ENCODE data around the gene TREH.
"Not testable (repeated sequence)": the region's sequence is repeated elsewhere in the genome, so short reads cannot be mapped to it uniquely, and the experiment has no call there.

The TREH gene

DNA sequence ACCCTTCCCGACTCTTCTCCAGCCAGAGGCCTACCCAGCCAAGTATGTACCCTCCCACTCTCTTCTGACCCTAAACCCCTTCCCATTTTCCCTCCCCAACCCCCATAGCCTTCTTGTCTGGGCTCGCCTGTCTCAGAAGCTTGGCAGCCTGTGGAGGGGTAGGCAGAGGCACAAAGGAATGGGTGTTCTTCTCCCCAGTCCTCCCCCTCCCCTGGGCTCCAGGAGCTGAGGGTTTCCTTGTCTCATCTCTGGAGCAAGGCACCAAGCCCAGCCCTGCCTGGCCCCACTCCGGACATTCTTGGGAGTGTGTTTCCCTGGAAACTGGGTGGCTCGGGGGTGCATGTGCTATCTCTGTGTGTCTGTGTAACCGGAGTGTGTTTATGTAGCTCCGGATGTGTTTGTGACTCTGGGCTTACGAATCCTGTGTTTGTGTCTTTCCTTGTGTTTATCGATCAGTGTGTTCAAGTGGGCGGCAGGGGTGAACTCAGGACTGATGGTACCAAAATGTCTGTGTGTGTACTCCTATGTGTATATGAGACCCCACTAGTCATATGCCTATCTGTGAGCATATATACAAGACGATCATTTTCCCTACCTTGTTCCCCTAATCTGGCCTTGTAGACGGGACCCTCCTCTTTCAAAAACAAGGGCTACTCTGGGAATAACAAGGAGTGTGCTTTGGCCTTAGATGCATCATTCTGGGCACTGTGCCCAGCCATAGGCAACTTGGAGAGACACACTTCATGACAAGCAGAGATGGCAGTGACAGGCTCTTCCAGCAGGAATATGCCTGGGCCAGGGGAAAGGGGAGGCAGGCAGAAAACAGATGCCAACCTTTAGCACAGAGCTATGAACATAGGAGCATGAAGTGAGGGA, 61.1 kb downstream of the TREH start:
- TF ChIP-seq, protein P1, sequence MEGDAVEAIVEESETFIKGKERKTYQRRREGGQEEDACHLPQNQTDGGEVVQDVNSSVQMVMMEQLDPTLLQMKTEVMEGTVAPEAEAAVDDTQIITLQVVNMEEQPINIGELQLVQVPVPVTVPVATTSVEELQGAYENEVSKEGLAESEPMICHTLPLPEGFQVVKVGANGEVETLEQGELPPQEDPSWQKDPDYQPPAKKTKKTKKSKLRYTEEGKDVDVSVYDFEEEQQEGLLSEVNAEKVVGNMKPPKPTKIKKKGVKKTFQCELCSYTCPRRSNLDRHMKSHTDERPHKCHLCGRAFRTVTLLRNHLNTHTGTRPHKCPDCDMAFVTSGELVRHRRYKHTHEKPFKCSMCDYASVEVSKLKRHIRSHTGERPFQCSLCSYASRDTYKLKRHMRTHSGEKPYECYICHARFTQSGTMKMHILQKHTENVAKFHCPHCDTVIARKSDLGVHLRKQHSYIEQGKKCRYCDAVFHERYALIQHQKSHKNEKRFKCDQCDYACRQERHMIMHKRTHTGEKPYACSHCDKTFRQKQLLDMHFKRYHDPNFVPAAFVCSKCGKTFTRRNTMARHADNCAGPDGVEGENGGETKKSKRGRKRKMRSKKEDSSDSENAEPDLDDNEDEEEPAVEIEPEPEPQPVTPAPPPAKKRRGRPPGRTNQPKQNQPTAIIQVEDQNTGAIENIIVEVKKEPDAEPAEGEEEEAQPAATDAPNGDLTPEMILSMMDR (IDR thresholded peaks at IDR 0.05; ENCODE audit: low read depth, low read length): no peak
- DNase-seq (ENCODE audit: extremely low read depth, low read depth): no peak

DNA sequence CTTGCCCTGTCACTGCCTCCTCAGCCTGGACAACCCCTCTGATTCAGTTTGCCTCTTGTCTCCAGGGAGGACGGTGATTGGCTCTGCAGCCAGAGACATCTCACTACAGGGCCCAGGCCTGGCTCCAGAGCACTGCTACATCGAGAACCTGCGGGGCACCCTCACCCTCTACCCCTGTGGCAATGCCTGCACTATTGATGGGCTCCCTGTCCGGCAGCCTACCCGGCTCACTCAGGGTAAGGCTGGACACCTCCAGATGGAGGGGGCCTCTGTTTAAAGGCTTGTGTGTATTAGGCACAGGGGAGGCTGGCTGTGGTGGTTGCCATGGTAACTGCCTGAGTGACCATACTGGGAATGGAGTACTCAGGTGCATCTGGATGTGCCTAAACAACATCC, 63.5 kb downstream of the TREH start:
- TF ChIP-seq, protein P1 (IDR thresholded peaks at IDR 0.05; ENCODE audit: low read depth, low read length): no peak
- no peak for DNase-seq (ENCODE audit: extremely low read depth, low read depth)

DNA sequence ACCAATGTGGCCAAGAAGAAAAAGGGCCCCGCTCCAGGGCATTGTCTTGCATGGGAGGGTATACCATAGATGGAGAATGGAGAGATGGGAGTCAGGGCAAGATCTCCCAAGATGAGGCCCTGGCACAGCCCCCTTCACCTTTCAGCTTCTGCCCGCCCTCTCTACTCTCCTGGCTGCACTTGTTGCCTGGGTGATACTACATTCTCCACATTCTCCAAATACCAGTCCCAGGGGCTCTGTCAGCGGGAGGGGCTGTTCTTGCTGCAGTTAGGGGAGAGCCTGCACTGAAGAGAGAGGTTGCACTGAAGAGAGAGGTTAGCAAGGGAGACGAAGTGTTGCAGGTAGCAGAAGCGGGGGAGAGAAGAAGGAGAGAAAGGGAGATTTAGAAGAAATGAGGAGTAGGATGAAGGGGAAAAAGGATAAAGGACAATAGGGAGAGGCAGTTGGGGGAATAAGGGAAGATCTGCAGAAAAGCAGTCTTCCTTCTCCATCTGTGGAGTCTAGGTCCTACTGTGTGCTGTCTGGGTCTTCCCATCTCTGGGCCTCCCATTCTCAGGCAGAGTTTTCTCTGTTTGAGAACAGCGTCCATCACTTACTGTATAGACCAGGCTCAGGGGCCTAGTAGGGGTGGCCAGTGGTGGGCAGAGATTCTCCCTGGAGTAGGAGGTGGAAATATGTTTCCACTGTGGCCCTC, 64.0 kb downstream of the TREH start:
- TF ChIP-seq, protein P1 (IDR thresholded peaks at IDR 0.05; ENCODE audit: low read depth, low read length): no peak
- DNase-seq (ENCODE audit: extremely low read depth, low read depth): no peak

DNA sequence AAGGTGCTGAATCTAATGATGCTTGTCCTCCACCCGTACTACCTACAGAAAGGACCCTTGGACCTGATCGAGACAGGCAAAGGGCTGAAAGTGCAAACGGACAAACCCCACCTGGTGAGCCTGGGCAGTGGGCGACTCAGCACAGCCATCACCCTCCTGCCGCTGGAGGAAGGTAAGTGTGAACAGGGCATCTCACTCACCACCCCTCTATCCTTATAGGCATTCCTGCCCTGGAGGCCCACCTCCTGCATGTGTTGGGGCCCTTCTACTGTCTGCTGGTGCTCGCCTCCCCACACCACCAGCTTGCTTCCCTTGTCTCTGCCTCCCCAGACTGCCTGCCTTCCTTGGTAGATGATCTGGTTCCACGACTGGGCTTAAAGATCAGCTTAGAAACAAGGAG, 64.9 kb downstream of the TREH start:
- TF ChIP-seq, protein P1 (IDR thresholded peaks at IDR 0.05; ENCODE audit: low read depth, low read length): no peak
- no peak for DNase-seq (ENCODE audit: extremely low read depth, low read depth)

DNA sequence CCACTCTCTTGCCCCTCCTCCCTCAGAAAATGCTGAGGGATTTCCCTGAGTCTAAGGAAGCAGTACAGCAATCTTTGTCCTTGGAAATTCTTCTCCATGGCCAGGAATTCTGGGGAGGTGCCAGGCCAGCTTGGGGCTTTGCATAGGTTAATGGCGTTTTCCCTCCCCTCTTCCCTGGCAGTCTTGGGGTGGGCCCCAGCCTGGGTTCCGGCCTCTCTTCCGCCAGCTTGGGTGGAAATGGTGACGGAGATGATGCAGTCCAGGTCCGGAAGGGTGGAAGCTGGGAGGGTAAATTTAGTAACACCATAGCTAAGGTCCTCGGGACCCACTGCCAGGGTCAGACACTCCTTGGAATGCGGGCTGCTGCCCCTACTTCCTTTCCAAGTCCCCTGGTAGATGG, 67.1 kb downstream of the TREH start:
- DNase-seq (ENCODE audit: extremely low read depth, low read depth): no peak
- TF ChIP-seq, protein P1 (IDR thresholded peaks at IDR 0.05; ENCODE audit: low read depth, low read length): no peak

DNA sequence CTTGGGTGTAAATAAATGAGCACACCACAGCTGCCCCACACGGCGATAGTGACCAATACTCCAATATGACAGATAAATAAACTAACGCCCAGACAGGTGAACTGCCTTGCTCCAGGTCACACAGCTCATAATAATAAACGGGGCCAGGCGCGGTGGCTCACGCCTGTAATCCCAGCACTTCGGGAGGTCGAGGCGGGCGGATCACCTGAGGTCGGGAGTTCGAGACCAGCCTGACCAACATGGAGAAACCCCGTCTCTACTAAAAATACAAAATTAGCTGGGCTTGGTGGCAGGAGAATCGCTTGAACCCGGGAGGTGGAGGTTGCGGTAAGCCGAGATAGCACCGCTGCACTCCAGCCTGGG, 68.0 kb downstream of the TREH start:
- not testable (repeated sequence) for DNase-seq (ENCODE audit: extremely low read depth, low read depth)

DNA sequence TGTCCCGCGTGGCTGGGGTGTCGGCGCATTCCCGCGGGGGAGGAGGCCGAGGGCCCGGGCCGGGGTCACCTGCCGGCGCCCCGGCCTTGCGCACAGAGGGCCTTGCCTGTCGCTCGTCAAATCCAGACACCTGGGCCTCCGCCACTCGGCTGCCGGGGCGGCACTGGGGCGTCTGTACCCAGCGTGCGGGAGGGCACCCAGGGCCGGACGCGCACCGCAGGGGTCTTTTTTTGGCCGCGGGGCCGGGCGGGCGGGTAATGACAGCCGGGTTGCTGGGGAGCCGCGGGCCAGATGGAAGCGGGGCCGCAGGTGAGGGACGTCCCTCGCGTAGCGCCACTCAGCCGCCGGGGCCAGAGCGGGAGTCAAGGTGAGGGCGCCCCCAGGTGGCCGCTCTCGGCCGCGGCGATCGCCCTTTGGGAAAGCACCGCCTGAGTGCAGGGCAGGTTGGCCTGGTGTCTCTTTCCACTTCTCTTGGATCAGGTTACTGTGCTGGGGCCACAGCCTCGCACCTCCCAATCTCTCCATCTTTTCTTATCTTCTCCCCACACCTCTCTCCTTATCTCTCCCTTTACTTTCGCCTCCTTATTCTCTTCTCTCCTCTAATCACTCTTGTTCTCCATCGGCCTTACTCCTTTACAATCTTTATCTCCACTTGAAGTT, 68.5 kb downstream of the TREH start:
- no peak for DNase-seq (ENCODE audit: extremely low read depth, low read depth)
- TF ChIP-seq, protein P1 (IDR thresholded peaks at IDR 0.05; ENCODE audit: low read depth, low read length): peak; percentile 82

Measured in AG09319 (cell line).